ENCODE measurements around the gene MRPL49.
"Not testable (repeated sequence)": the region's sequence is repeated elsewhere in the genome, so short reads cannot be mapped to it uniquely, and the experiment has no call there.

Gene MRPL49

GRCh38 chr11:65132988-65133700, 11.0 kb downstream of the MRPL49 start:
- no peak for DNase-seq (ENCODE audit: low spot score)

DNA sequence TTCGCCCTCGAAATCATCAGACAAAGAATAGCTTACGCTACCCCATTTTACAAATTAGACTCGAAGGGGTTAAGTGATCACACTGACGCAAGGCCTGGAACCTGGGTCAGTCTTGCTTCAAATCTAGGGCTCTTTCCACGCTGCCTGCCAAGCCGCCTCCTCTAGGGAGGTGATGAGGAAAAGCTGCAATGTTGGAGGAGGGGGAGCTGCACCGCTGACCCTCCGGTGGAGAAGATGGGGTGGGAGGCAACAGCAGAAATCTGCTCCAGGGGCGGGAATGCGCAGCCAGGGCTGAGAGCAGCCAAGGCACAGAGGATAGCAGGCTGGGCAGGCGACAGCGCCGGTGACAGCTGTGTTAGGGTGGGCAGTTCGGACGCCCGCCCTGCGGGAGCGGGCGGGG, 11.6 kb downstream of the MRPL49 start:
- DNase-seq (ENCODE audit: low spot score): no peak

DNA sequence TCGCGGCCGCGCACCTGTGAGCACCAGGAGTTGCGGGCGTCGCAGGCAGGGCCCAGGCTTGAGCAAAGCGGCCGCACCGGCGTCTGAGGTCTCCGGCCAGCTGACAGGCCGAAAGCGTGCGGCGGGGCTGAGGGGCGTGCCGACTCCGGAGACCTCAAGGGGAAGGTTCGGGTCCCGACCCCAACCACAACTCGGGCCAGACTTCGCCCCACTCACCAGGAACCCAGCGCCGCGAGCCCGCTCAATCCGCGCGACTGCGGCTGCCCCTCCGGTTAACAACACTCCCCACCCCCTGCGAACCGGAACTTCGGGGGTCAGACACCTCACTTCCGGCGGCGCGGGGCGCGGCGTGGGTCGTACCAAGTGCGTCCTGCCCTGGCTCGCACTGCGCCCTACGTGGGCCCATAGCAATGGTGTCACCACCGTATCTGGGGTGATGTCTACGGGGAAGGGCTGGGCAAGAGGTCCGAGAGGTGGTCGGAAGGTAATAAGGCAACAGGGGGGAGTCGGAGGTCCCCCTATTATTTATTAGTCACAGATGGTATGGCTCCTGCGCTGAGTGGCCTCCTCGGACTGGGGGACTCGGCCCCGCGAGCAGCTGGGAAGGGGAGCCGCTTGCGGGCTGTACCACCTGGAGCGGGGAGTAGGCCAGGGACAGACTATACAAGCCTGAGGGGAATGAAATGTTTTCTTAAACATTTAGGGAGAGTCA, 12.3 kb downstream of the MRPL49 start, which contains the start of gene SYVN1:
TSS of gene SYVN1 (minus strand) at position 280 of the 712 bp plus-strand sequence. CDS start 918 bp downstream, outside the sequence.
- DNase-seq (ENCODE audit: low spot score): peak; percentile 91

DNA sequence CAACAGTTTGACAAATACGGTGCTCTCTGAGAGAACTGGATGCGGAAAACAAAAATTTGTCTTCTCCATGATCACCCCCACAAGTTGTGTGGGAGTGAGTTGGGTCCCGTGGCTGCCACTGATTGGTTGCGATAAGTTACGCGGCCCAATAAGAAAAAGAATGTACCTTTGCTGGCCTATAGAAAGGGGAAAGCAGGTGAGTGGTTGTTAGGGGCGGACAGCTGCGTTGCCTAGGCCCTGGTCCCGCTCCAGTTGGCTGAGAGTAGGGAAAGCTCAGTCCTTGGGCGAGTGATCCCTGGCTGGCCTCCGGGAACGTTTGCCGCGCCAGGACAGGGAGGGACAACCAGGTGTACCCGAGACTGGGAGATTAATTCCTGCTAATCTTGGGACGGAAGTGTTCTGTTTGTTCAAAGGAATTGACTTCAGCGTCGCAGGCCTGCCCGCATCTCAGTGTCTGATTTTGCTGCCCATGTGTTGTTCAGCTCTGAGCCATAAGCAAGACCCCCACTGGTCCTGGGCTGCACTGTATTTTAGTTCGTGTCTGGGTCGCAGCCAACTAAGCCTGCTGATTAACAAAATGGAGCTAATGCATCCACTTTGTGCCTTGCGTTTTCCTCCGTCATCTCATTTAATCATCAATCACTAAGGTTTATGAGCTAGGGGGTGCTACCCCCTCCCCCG, 13.0 kb downstream of the MRPL49 start:
- peak; percentile 91 for DNase-seq (ENCODE audit: low spot score)

DNA sequence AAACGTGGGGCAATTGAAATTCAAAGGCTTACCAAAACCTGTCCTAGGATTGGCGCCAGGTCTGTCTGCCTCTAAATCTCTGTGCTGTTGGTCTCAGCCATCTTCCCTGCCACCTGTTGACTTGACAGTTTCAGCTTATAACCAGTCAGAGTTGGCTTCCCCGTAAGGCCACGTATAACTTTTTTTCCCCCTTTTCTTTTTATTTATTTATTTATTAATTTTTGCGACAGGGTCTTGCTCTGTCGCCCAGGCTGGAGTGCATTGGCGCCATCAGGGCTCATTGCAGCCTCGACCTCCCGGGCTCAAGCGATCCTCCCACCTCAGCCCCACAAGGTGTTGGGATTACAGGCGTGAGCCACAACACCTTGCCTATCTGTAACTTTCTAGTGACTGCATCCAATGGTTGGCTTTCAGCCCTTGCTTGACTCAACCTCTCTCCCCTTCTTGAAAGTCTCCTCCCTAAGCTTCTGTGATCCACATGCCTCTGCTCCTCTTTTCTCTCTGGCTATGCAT, 13.6 kb downstream of the MRPL49 start:
- no peak for DNase-seq (ENCODE audit: low spot score)

GRCh38 chr11:65136515-65137096, 14.5 kb downstream of the MRPL49 start:
- no peak for DNase-seq (ENCODE audit: low spot score)

DNA sequence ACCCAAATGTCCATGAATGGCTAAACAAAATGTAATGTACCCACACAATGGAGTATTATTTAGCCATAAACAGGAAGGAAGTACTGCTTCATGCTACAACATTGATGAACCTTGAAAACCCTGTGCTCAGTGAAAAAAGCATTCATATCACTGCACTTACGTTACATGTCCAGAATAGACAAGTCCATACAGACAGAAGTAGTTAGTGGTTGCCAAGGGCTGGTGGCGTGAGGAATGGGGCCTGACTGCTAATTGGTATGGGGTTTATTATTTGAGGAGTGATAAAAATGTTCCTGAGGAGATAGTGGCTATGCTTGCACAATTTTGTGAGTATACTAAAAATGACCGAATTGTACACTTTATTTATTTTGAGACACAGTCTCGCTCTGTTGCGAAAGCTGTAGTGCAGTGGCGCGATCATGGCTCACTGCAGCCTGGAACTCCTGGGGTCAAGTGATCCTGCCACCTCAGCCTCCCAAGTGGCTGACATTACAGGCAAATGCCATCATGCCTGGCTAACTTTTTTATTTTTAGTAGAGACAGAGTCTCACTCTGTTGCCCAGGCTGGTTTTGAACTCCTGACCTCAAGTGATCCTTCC, 19.9 kb downstream of the MRPL49 start:
- no peak for DNase-seq (ENCODE audit: low spot score)

- DNase-seq (ENCODE audit: low spot score): no peak
Measured at GRCh38 chr11:65147352-65148075, 25.4 kb downstream of the MRPL49 start.

DNA sequence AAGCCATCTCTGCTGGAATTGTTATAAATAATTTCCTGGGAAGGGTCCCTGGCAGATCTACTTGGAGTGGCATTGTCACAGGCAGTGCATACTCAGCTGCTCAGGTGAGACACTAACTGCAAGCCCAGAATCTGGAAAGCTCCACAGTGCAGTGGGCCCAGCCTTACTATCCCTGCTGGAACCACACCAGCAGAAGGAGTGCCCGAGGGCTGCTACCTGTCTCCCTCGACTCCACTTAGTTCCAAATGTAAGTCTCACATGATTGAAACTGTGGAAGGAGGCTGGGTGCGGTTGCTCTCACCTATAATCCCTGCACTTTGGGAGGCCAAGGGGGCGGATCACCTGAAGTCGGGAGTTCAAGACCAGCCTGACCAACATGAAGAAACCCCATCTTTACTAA, 26.5 kb downstream of the MRPL49 start:
- no peak for DNase-seq (ENCODE audit: low spot score)

DNA sequence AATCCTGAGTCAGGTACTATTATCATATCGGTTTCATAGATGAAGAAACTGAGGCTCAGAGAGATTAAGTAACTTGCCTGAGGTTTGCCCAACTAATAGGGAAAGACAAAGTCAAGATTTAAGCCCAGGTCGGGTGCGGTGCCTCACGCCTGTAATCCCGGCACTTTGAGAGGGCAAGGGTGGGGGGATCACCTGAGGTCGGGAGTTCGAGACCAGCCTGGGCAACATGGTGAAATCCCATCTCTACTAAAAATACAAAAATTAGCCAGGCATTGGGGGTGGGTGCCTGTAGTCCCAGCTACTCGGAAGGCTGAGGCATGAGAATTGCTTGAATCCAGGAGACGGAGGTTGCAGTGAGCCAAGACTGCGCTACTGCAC, 28.0 kb downstream of the MRPL49 start:
- DNase-seq (ENCODE audit: low spot score): not testable (repeated sequence)

GRCh38 chr11:65150509-65151299, 28.6 kb downstream of the MRPL49 start:
- peak; percentile 27 for DNase-seq (ENCODE audit: low spot score)

DNA sequence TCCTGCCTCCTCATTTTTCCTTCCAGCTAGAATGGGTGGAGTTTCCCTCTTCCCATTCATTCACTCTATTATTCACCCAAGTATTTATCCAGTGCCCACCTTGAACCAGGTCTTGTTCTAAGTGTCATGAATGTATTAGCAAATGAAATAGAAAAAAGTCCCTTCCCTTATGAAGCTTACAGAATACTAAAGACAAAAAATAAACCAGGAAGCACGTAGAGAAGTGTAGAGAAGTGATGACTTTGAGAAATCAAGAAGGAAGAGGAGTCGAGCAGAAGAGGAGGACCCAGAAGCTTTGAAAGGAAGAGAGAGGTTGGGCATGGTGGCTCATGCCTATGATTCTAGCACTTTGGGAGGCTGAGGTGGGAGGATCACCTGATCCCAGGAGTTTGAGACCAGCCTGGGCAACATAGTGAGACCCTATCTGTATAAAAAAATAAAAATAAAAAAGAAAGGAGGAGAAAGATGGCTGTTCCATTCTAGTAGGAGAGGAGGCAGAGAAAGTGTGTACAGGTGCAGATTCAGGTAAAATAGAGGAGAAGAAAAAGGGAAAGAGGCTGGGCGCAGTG, 29.3 kb downstream of the MRPL49 start:
- DNase-seq (ENCODE audit: low spot score): no peak

GRCh38 chr11:65152122-65152521, 30.0 kb downstream of the MRPL49 start:
- no peak for DNase-seq (ENCODE audit: low spot score)

- DNase-seq (ENCODE audit: low spot score): no peak
Measured at GRCh38 chr11:65156256-65156655, 34.1 kb downstream of the MRPL49 start.

DNA sequence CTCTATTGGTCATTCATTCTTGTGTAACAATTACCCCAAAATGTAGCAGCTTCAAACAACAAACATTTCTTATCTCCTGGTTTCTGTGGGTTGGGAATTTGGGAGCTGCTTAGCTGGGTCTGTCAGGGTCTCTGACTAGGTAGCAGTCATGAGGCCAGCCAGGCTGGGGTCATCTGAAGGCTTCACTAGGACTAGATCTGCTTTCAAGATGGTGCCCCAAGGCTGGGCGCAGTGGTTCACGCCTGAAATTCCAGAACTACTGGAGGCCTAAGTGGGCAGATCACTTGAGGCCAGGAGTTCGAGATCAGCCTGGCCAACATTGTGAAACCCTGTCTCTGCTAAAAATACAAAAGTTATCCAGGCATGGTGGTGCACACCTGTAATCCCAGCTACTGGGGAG, 34.8 kb downstream of the MRPL49 start:
- no peak for DNase-seq (ENCODE audit: low spot score)

GRCh38 chr11:65157336-65157735, 35.2 kb downstream of the MRPL49 start:
- DNase-seq (ENCODE audit: low spot score): no peak

GRCh38 chr11:65159012-65159411, 36.9 kb downstream of the MRPL49 start:
- DNase-seq (ENCODE audit: low spot score): no peak

GRCh38 chr11:65160643-65161042, 38.5 kb downstream of the MRPL49 start:
- no peak for DNase-seq (ENCODE audit: low spot score)

DNA sequence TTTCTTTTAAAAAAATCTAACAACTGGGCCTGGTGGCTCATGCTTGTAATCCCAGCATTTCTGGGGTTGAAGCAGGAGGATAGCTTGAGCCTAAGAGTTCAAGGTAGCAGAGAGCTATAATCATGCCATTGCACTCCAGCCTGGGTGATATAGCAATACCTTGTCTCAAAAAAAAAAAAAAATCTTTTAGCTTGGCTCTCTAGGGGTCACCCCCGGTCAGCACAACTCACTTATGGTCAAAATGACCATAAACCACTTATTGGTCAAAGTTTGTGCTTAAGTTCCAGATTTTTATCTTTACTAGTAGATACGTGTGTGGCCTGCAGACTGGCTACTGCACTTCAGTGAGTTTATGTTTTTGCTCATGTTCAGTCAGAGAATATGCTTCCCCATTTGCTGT, 41.6 kb downstream of the MRPL49 start:
- DNase-seq (ENCODE audit: low spot score): no peak
